ENCODE measurements around the gene INSYN1. TPM values are rescaled to one million over a fixed set of nuclear protein-coding genes. Genes with fewer than 3 reads are reported as not detected.
A peak's percentile ranks its signal among the peaks of the same experiment; 100 is the strongest.
"Not testable (repeated sequence)": the region's sequence is repeated elsewhere in the genome, so short reads cannot be mapped to it uniquely, and the experiment has no call there.

Gene INSYN1
- total RNA-seq, 1 experiment from 2014 or later, result 2.4 TPM

DNA sequence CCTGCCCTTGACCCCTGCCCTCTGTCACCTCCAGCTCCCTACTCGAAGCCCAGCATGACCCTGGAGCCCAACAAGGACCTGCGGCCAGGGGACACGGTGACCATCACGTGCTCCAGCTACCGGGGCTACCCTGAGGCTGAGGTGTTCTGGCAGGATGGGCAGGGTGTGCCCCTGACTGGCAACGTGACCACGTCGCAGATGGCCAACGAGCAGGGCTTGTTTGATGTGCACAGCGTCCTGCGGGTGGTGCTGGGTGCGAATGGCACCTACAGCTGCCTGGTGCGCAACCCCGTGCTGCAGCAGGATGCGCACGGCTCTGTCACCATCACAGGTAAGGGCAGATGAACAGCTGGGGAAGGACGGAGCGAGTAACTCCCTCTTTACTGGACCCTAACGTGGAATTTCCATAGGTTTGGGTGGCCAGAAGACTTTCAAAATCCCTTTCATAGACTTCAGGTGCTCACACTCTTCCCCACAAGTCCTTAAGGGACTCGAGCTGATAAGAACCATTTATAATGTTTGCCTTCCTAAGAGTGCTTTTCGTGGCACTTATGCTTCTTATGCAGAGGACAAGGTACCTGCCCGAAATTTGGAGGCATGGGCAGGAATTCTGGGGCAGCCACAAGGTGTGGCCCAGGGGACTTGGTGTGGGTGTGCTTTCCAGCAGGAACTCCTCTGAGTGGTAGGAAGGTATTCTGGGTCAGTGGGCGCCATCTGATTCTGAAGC lies 48.8 kb downstream of the INSYN1 start:
- in situ Hi-C loops (cut with HindIII; ENCODE audit: low pct_unique_long_range_greater_than_20kb, low sequenced_read_pairs), result not testable (repeated sequence)

DNA sequence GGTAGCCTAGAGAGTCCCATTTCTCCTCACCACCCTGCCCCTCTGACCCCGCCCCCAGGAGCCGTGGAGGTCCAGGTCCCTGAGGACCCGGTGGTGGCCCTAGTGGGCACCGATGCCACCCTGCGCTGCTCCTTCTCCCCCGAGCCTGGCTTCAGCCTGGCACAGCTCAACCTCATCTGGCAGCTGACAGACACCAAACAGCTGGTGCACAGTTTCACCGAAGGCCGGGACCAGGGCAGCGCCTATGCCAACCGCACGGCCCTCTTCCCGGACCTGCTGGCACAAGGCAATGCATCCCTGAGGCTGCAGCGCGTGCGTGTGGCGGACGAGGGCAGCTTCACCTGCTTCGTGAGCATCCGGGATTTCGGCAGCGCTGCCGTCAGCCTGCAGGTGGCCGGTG lies 49.5 kb downstream of the INSYN1 start:
- in situ Hi-C loops (cut with HindIII; ENCODE audit: low pct_unique_long_range_greater_than_20kb, low sequenced_read_pairs); DNase-seq (ENCODE audit: low read depth, low spot score): not testable (repeated sequence)

More for the DNA sequence above, 48.8 kb downstream of the INSYN1 start:
- DNase-seq (ENCODE audit: low read depth, low spot score), result not testable (repeated sequence)

DNA sequence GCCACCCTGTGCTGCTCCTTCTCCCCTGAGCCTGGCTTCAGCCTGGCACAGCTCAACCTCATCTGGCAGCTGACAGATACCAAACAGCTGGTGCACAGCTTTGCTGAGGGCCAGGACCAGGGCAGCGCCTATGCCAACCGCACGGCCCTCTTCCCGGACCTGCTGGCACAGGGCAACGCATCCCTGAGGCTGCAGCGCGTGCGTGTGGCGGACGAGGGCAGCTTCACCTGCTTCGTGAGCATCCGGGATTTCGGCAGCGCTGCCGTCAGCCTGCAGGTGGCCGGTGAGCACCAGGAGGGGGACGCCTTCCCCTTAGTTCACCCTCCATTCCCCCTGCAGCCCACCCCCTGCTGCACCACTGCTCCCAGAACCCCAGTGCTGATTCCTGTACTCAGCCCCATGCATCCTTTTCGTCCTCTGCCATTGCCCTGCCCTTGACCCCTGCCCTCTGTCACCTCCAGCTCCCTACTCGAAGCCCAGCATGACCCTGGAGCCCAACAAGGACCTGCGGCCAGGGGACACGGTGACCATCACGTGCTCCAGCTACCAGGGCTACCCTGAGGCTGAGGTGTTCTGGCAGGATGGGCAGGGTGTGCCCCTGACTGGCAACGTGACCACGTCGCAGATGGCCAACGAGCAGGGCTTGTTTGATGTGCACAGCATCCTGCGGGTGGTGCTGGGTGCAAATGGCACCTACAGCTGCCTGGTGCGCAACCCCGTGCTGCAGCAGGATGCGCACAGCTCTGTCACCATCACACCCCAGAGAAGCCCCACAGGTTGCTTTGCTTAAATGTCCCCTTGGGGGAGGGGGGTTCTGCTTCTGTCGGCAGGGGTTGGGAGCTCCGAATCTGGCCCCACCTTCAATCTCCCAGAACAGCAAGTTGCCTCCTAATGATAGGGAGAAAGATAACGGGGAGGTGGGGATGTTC lies 50.6 kb downstream of the INSYN1 start:
- DNase-seq (ENCODE audit: low read depth, low spot score); in situ Hi-C loops (cut with HindIII; ENCODE audit: low pct_unique_long_range_greater_than_20kb, low sequenced_read_pairs): not testable (repeated sequence)

DNA sequence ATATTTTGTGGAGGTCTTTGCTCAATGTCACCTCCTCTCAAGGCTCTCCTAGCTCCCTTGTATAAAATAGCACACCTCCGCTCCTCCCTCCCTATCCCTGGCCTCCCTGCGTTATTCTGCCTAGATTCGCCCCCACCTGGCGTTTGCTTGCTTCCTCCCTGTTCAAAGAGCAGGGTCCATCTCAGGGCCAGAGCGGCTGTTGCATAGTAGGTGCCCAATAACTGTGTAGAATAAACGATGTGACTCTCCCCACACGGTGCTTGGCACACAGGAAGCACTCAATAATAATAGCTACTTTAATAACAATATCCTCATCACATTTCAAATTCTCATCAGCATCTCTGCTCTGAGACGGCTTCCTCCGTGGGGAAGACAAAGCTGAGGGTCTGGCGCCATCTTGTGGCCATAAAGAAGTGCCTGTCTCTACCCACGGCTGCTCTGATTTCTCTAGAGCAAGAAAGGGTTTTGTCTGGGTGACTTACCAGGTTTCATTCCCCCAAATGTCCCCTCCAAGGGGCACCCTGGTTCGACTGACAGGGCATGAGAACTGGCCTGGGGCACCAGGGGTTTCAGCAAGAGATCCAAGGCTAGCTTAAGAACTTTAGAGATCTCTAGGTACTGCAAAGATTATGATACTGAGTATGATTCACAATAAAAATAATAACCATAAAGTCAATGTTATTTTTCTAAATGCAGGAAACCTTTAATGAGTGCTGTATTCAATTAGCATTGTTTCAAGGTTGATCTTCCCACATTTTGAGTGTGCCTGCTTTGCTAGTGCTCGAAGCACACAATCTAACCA lies 52.9 kb downstream of the INSYN1 start:
- in situ Hi-C loops (cut with HindIII; ENCODE audit: low pct_unique_long_range_greater_than_20kb, low sequenced_read_pairs), result no loop called here

DNA sequence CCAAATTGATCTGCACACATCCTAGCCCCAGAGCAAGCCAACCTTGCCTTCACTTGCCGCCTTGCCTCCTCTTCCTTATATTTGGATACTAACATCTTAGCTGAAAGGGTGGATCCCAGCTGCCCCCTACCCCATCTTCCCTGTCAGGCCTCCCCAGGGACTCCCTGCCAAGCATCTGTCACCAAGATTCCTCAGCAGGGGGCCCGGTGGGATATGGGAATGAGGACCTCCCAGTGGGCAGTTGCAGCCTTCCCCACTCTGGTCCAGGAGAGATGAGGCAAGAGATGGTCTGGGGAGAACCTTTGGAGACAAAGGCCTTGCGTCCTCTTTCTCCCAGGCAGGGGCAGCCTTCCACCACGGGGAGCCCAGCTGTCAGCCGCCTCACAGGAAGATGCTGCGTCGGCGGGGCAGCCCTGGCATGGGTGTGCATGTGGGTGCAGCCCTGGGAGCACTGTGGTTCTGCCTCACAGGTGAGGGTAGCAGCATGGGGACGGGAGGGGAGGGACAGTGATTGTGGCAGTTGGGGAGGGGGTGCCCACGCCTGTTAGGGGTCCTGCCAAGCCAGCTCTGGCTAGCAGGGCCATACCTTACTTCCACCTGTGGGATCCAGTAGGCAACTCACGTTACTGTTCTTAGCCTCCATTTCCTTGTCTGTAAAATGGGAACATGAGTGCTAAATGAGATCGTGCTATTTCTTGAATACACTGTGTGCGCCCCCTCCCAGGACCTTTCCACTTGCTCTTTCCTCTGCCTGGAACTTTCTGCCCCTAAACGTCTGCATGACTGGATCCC lies 53.7 kb downstream of the INSYN1 start:
- in situ Hi-C loops (cut with HindIII; ENCODE audit: low pct_unique_long_range_greater_than_20kb, low sequenced_read_pairs), result no loop called here
- DNase-seq (ENCODE audit: low read depth, low spot score), result no peak

More for the DNA sequence above, 52.9 kb downstream of the INSYN1 start:
- peak; percentile 81 for DNase-seq (ENCODE audit: low read depth, low spot score)

DNA sequence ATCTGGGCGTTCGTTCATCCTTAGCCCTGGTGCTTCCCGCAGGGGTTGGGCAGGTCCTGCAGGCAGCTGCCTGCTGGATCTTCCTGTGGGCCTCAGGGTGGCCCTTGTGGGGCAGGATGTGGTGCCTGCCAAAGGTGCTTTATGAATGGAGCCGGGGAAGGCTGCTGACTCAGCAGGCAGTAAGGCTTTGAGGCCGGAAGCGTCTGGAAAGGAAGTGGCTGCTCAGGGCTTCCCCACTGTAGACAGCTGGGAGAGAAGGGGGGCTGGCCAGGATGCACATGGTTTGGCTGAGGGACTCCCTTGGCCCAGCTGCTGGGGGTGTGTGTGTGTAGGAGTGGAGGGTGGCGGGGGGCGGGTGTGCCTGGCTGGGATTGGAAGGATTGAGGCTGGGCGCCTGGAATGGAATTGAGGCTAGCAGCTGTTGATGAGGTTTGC lies 56.1 kb downstream of the INSYN1 start:
- peak; percentile 74 for DNase-seq (ENCODE audit: low read depth, low spot score)
- in situ Hi-C loops (cut with HindIII; ENCODE audit: low pct_unique_long_range_greater_than_20kb, low sequenced_read_pairs), result no loop called here

DNA sequence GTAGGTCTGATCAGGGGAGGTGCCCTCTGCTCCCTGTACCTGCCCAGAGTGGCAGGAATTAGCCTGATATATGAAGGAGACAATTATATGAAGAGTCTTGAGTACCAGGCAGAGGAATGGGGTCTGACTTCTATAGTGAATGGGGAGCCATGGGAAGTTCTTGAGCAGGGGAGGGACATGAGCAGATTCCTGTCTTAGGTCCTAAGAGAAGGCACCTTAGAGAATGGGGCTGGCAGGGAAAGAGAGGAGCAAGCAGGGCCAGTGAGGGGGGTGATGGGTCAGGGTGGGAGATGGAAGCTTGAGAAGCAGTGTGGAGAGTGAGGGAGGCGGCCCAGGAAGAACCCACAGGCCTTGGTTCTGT lies 56.5 kb downstream of the INSYN1 start:
- no peak for DNase-seq (ENCODE audit: low read depth, low spot score)
- in situ Hi-C loops (cut with HindIII; ENCODE audit: low pct_unique_long_range_greater_than_20kb, low sequenced_read_pairs), result no loop called here

DNA sequence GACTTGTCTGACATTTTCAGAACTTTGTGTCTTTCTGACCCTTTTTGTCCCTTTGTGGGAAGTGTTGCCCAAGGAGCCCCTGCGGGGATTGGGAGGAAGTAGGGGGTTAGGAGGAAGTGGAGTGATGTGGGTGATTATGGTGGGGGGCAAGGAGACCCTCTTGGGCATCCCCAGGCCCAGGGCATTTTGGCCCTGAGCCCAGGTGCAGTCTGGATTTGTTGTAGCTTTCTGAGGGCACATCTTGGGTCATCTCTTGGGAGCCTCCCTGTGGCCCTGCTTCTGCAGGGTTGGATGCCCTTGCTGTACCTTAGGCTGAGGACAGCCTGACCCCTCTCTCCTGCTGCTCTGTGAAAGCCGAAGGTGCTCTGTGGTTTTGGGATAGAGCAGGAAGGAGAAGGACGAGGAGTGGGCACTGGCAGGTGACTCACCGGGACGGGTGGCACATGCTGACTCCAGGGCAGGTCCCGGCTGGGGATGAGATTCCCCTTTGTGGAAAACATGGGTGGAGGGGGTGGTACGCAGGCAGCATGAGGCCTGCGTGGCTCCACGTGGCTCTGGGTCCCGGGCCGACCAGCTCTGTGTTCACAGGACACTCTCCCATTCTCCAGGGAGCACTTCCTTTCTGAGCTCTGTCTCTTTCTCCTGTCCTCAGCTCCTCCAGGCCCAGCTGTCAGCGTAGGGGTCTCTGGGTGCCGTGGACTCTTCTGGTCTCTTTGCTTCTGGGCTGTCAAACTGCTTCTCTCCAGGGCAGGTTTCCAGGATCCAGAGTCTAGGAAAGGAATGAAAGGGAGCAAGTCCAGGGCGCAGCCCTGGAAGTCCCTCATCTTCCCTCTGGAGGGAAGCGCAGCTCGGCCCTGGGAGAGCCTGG lies 57.1 kb downstream of the INSYN1 start:
- in situ Hi-C loops (cut with HindIII; ENCODE audit: low pct_unique_long_range_greater_than_20kb, low sequenced_read_pairs), result no loop called here
- no peak for DNase-seq (ENCODE audit: low read depth, low spot score)

DNA sequence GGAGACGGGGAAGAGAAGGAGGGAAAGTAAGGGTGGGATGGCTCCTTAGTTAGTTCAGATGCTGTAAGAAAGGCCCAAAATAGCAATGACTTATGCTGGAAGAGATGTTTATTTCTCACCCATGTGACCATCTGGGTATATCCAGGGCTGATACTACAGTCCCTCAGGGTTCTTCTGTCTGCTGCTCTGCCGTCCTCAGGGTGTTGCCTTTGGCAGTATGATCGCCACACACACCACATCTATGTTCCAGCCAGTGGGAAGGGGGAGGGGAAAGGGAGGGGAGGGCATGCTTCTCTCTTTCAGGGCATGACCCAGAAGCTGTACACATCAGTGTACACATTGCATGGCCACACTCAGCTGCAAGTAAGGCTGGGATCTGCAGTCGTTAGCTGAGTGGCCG lies 58.7 kb downstream of the INSYN1 start:
- DNase-seq (ENCODE audit: low read depth, low spot score), result no peak
- in situ Hi-C loops (cut with HindIII; ENCODE audit: low pct_unique_long_range_greater_than_20kb, low sequenced_read_pairs), result no loop called here

DNA sequence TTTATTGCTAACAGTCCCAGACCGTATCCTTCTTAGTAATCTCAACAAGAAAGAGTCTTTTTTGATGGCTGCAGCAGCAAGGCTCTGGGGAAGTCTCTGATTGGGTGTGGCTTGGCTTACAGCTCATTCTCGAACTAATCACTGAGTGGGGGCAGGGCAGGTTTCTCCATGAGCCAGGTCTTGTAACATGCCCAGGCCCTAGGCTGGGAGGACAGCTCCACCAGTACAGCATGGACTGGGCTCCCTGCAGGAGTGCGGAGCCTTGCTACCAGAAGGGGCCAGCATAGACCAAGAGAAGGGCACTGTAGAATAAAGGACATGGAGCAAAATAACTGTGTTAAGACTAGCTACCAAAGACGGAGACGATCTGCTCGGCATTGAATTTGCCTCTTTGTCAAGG lies 61.8 kb downstream of the INSYN1 start:
- peak; percentile 58 for DNase-seq (ENCODE audit: low read depth, low spot score)
- in situ Hi-C loops (cut with HindIII; ENCODE audit: low pct_unique_long_range_greater_than_20kb, low sequenced_read_pairs), result no loop called here

DNA sequence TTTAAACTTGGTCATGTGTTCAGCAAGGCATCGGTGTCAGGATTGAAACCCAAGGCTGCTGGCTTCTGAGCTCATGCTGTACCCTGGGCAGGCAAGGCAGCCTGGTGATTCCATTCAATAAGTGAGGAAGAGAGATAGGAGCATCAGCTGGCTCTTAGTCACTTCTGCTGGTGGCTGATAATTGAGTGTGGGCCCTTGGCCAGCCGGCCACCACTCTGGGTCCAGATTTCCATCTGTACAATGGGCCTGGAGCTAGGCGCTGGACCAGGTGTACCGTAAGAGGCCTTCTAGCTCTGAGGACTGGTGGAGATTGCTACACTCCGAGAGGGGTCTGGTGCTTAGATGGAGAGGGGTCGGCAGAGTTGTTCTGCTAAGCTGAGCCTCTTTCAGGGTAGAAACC lies 64.7 kb downstream of the INSYN1 start:
- DNase-seq (ENCODE audit: low read depth, low spot score), result no peak

DNA sequence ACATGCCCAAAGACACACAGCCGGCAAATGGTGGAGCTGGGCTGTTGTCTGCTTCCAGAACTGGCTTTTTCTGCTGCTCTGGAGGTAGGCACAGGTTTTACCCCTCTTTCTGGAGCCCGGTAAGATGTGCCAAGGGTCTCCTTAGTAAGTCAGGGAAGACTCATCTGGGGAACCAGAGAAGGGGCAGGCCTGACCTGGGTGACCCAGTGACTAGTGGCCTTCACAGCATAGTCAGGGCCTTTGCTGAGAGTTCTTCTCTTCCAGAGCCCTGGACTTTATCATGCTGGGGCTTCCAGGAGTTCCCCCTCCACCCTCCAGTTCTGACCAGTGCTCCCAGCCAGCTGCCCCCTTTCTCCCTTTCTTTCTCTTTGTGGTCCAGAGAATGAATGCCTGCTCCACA lies 65.8 kb downstream of the INSYN1 start:
- in situ Hi-C loops (cut with HindIII; ENCODE audit: low pct_unique_long_range_greater_than_20kb, low sequenced_read_pairs), result no loop called here
- no peak for DNase-seq (ENCODE audit: low read depth, low spot score)

More for the DNA sequence above, 64.7 kb downstream of the INSYN1 start:
- in situ Hi-C loops (cut with HindIII; ENCODE audit: low pct_unique_long_range_greater_than_20kb, low sequenced_read_pairs), result no loop called here

DNA sequence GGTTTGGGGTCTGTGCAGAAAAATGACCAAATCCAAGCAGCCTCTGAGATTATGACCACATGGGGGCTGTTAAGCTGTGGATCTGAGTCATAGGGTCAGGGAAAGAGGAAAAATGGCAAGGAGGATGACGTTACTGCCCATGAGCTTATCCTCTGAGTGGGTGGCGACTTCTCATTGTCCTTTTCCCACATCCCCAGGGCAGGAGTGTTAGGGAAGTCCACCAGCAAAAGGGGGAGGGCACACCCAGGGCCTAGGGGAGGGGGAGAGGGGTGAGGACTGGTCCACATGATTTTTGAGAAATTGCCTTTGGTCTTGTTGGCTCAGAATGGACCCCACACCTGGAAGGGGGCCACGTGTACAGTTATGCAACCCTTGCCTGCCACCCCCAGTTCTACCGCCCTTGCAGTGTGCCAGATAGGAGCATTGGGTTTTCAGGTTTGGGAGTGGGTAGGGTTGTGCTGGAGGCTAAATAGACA lies 66.3 kb downstream of the INSYN1 start:
- in situ Hi-C loops (cut with HindIII; ENCODE audit: low pct_unique_long_range_greater_than_20kb, low sequenced_read_pairs), result no loop called here
- peak; percentile 57 for DNase-seq (ENCODE audit: low read depth, low spot score)

DNA sequence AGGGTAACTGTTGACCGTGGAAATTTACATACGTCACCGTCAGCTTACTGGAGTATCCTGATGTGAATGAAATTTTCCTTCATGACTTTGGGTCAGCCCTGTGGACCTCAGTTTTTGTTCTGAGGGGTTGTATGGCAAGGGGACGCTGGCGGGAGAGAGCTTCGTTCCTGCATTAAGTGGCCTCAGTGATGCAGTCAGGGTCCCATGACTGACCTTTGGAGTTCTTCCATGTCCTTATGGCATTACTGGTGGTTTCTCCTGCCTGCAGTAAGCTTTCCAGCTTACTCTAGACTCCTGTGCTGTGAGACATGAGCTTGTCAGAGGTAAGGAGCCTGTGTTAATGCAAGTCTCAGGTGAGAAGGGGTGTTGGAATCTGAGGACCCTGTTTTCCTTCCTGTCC lies 67.2 kb downstream of the INSYN1 start:
- no peak for DNase-seq (ENCODE audit: low read depth, low spot score)
- in situ Hi-C loops (cut with HindIII; ENCODE audit: low pct_unique_long_range_greater_than_20kb, low sequenced_read_pairs), result no loop called here

Measured in SK-MEL-5 (cell line).